ENCODE measurements around the gene COG7.

The COG7 gene

DNA sequence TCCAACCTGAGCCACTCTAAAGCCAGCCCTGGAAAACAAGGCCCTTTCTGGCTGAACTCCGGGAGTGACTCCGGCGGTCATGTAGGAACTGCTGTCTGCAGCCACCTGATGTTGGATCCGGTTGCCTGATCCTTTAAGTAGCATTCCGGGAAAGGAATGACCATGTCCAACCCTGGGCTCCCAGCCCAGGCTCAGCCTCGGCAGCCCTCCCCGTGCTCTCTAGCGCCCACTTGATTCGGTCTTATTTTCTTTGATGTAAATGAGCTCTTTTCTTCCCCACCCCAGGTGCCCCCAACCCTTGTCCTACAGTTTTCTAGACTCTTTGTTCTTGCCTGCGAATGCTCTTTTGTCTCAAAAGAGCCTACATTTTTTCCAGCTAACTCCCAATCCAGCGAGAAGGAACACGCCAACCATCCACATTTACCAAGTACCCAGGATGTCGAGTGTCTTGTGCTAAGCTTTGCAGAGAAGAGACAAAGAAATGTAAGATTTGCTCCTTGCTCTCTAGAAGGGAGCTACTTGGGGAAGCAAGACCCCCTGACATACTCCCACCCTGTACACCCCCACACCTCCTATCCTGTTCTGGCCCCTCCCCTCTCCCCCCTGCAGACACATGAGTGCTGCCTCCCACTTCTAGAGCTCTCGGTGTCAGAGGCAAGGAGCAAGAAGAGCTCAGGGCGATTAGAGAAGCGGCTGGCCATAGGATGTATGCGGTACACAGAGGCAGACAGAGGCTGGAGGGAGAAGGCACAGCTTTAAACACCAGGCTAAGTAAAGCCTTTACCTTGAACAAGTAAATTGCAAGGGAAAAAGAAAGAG is 53.8 kb downstream of the COG7 start:
- ChIA-PET CTCF (interaction anchor here (0.8 to 1.1 kb wide), 2 partner anchors 35 to 217 kb away, joined by 3 to 8 read pairs; no protein-coding TSS in a partner anchor), POLR2A (interaction anchor here (0.6 kb wide), 1 partner anchor 1134 kb away, joined by 3 read pairs; no protein-coding TSS in a partner anchor)
- Histone ChIP-seq H3K4me3 (ENCODE audit: low read depth, low read length) (no peak overlapping the region), H3K27ac (ENCODE audit: extremely low read depth, low read depth, low read length) (no peak overlapping the region), H3K36me3 (ENCODE audit: control insufficient read depth in 2 of 2, insufficient read depth in 1 of 2, low read length in 2 of 2) (peaks cover 5 to 43% of the 10 kb centered on the region in 2 experiments; a peak in 2 of 3 replicates), H3K9me3 (ENCODE audit: control insufficient read depth, insufficient read depth, low read depth, low read length) (no peaks in the 10 kb centered on the region), H3K4me1 (ENCODE audit: control insufficient read depth, insufficient read depth, low read length) (no peaks in the 10 kb centered on the region)
- TF ChIP-seq, protein P1, sequence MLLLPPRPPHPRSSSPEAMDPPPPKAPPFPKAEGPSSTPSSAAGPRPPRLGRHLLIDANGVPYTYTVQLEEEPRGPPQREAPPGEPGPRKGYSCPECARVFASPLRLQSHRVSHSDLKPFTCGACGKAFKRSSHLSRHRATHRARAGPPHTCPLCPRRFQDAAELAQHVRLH (tag by site-specific recombination; IDR thresholded peaks at IDR 0.05) = no peak
- TF ChIP-seq ZNF169 (tag by site-specific recombination; IDR thresholded peaks at IDR 0.05) (no peak), AEBP2 (tag by site-specific recombination; IDR thresholded peaks at IDR 0.05; ENCODE audit: borderline replicate concordance) (no peak), ZNF830 (tag by site-specific recombination; IDR thresholded peaks at IDR 0.05; ENCODE audit: low read depth) (no peak), ZNF280C (tag by site-specific recombination; IDR thresholded peaks at IDR 0.05) (no peak), ZNF350 (tag by site-specific recombination; IDR thresholded peaks at IDR 0.05) (no peak), ZNF747 (tag by site-specific recombination; IDR thresholded peaks at IDR 0.05) (no peak), ZNF548 (tag by site-specific recombination; IDR thresholded peaks at IDR 0.05) (no peak), ZNF555 (tag by site-specific recombination; conservative IDR thresholded peaks at IDR 0.05) (no peak), ZNF335 (tag by site-specific recombination; conservative IDR thresholded peaks at IDR 0.05) (no peak), SCRT2 (tag by site-specific recombination; IDR thresholded peaks at IDR 0.05) (no peak), ZNF184 (tag by site-specific recombination; IDR thresholded peaks at IDR 0.05) (no peak), MYNN (tag by site-specific recombination; IDR thresholded peaks at IDR 0.05; ENCODE audit: borderline replicate concordance) (no peak), ZNF600 (tag by site-specific recombination; IDR thresholded peaks at IDR 0.05) (no peak), KLF10 (tag by site-specific recombination; IDR thresholded peaks at IDR 0.05) (no peak), TCF7L2 (IDR thresholded peaks at IDR 0.05; ENCODE audit: borderline replicate concordance, low read depth, low read length) (no peak), ZNF692 (tag by site-specific recombination; IDR thresholded peaks at IDR 0.05) (no peak)

DNA sequence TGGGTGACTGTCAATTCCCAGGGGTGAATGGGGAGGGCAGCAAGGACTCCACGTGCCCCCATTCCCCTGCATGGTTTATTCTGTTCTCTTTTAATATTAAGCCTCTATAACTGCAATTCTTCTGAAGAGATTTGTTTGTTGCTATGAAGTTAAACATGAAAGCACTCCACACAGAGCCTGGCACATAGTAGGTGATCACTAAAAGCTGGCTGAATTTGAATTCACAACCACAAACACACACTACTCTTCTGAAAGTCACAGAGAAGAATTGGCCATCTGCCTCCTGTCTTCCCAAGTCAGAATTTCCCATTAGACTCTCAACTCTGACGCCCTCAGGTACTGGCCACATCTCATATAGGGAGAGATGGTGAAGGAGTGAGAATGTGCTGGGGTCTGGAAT is 55.5 kb downstream of the COG7 start:
- Histone ChIP-seq H3K4me3 (ENCODE audit: low read depth, low read length) (no peak overlapping the region), H3K4me1 (ENCODE audit: control insufficient read depth, insufficient read depth, low read length) (no peaks in the 10 kb centered on the region), H3K27ac (ENCODE audit: extremely low read depth, low read depth, low read length) (no peak overlapping the region), H3K9me3 (ENCODE audit: control insufficient read depth, insufficient read depth, low read depth, low read length) (no peaks in the 10 kb centered on the region), H3K36me3 (ENCODE audit: control insufficient read depth in 2 of 2, insufficient read depth in 1 of 2, low read length in 2 of 2) (peaks cover 5 to 51% of the 10 kb centered on the region in 2 experiments; a peak in 2 of 3 replicates)
- ChIA-PET CTCF (no interaction called here), POLR2A (no interaction called here)
- TF ChIP-seq, protein P2, sequence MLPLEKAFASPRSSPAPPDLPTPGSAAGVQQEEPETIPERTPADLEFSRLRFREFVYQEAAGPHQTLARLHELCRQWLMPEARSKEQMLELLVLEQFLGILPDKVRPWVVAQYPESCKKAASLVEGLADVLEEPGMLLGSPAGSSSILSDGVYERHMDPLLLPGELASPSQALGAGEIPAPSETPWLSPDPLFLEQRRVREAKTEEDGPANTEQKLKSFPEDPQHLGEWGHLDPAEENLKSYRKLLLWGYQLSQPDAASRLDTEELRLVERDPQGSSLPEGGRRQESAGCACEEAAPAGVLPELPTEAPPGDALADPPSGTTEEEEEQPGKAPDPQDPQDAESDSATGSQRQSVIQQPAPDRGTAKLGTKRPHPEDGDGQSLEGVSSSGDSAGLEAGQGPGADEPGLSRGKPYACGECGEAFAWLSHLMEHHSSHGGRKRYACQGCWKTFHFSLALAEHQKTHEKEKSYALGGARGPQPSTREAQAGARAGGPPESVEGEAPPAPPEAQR (tag by site-specific recombination; IDR thresholded peaks at IDR 0.05) = no peak
- TF ChIP-seq PRDM10 (tag by site-specific recombination; IDR thresholded peaks at IDR 0.05) = no peak
- no peak for TF ChIP-seq REPIN1 (tag by site-specific recombination; IDR thresholded peaks at IDR 0.05; ENCODE audit: low read depth)
- no peak for TF ChIP-seq SCRT1 (tag by site-specific recombination; IDR thresholded peaks at IDR 0.05; ENCODE audit: borderline replicate concordance)
- TF ChIP-seq, protein P1 (tag by site-specific recombination; IDR thresholded peaks at IDR 0.05) = no peak
- no peak for TF ChIP-seq GLI2 (tag by site-specific recombination; IDR thresholded peaks at IDR 0.05; ENCODE audit: borderline replicate concordance, low read depth)
- TF ChIP-seq ZNF266 (tag by site-specific recombination; IDR thresholded peaks at IDR 0.05; ENCODE audit: low read depth) = no peak
